Smooth muscle cell of the brain vasculature (primary cell): ENCODE measurements around the gene ATF2.
"Not testable (repeated sequence)": the region's sequence is repeated elsewhere in the genome, so short reads cannot be mapped to it uniquely, and the experiment has no call there.

Source experiments
- DNase-seq: peaks from one replicate; pipeline ENCODE4 v3.0.0-alpha.2; 2012; ENCODE audit warnings: low read depth, low spot score

The ATF2 gene

GRCh38 chr2:175164235-175164634 is 3.8 kb downstream of the ATF2 start:
- DNase-seq = no peak

GRCh38 chr2:175158894-175159293 is 9.1 kb downstream of the ATF2 start:
- DNase-seq = no peak

GRCh38 chr2:175156534-175156933 is 11.5 kb downstream of the ATF2 start:
- DNase-seq = no peak

GRCh38 chr2:175154661-175155082 is 13.3 kb downstream of the ATF2 start:
- DNase-seq = peak; percentile 6

GRCh38 chr2:175152242-175152641 is 15.8 kb downstream of the ATF2 start:
- no peak for DNase-seq

- DNase-seq = no peak
These were observed 16.2 kb downstream of the ATF2 start for GRCh38 chr2:175151791-175152190.

GRCh38 chr2:175147186-175147585 is 20.8 kb downstream of the ATF2 start:
- no peak for DNase-seq

GRCh38 chr2:175143678-175144077 is 24.3 kb downstream of the ATF2 start:
- no peak for DNase-seq

GRCh38 chr2:175143191-175143590 is 24.8 kb downstream of the ATF2 start:
- no peak for DNase-seq

- no peak for DNase-seq
These were observed 27.7 kb downstream of the ATF2 start for GRCh38 chr2:175140332-175140731.

GRCh38 chr2:175137793-175138192 is 30.2 kb downstream of the ATF2 start:
- no peak for DNase-seq

GRCh38 chr2:175136334-175137215 is 31.4 kb downstream of the ATF2 start:
- no peak for DNase-seq

- DNase-seq = no peak
These were observed 32.1 kb downstream of the ATF2 start for GRCh38 chr2:175135862-175136261.

GRCh38 chr2:175135177-175135576 is 32.8 kb downstream of the ATF2 start:
- no peak for DNase-seq

GRCh38 chr2:175131252-175131651 is 36.8 kb downstream of the ATF2 start:
- no peak for DNase-seq

GRCh38 chr2:175126661-175127060 is 41.3 kb downstream of the ATF2 start:
- DNase-seq = no peak

GRCh38 chr2:175123254-175123653 is 44.7 kb downstream of the ATF2 start:
- DNase-seq = no peak

GRCh38 chr2:175111200-175111657 is 56.8 kb downstream of the ATF2 start:
- peak; percentile 31 for DNase-seq

GRCh38 chr2:175108091-175108490 is 59.9 kb downstream of the ATF2 start:
- DNase-seq = not testable (repeated sequence)

GRCh38 chr2:175107146-175107545 is 60.9 kb downstream of the ATF2 start:
- no peak for DNase-seq

- DNase-seq = peak; percentile 13
These were observed 64.8 kb downstream of the ATF2 start for GRCh38 chr2:175103191-175103590.

- no peak for DNase-seq
These were observed 66.5 kb downstream of the ATF2 start for GRCh38 chr2:175101514-175101913.

- DNase-seq = peak; percentile 66
These were observed 70.7 kb downstream of the ATF2 start for GRCh38 chr2:175097297-175097696.
